Activated CD8-positive, alpha-beta memory T cell treated with anti-CD3 and anti-CD28 coated beads for 24 hours (primary cell): ENCODE measurements around the gene CLCN7.
"Not testable (repeated sequence)": the region's sequence is repeated elsewhere in the genome, so short reads cannot be mapped to it uniquely, and the experiment has no call there.

Source experiments
- DNase-seq: peaks from one replicate; pipeline ENCODE4 v3.0.0-alpha.2; 2020

Gene CLCN7

GRCh38 chr16:1486551-1487390 is 11.9 kb upstream of the CLCN7 start:
- no peak for DNase-seq

DNA sequence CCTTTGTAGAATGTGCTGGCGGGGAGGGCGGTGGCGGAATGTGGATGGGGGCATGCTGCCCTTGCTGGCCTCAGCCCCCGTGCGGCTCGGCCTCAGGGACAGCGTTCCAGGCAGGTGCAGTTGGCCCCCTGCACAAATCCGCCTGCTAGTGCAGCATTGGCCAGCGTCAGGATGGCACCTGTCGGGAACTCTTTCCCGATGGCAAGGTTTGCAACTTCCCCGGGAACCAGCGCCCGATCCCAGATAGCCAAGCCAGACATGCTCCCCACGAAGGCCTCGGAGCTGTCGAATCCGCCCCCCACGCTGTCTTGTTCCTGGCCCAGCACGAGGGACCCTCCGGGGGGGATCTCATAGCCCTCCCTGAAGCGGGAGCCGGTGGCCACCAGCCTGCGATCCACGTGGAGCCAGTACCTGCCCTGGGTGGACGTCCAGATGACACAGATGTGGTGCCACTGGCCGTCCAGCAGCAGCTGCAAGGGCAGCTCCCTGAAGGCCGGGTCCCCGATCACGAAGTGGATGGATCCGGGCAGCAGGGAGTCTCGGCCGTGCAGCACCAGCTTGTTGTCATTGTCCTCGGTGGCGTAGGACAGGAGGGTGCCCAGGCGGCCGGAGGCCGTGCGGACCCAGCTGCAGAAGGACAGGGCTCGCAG is 11.1 kb upstream of the CLCN7 start:
- no peak for DNase-seq

GRCh38 chr16:1481906-1482835 is 7.3 kb upstream of the CLCN7 start:
- DNase-seq, result no peak

DNA sequence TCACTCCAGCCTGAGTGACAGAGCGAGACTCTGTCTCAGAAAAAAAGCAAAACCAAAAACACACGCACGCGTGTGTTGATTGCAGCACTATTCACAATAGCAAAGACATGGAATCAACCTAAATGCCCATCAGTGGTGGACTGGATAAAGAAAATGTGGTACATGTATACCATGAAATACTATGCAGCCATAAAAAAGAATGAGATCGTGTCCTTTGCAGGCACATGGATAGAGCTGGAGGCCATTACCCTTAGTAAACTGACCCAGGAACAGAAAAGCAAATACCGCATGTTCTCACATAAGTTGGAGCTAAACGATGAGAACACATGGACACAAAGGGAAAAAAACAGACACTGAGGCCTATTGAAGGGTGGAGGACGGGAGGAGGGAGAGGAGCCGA is 4.1 kb upstream of the CLCN7 start:
- not testable (repeated sequence) for DNase-seq

- DNase-seq, result no peak
Measured at GRCh38 chr16:1477033-1477432, 2.2 kb upstream of the CLCN7 start.

- no peak for DNase-seq
Measured at GRCh38 chr16:1475552-1476114, 805 bp upstream of the CLCN7 start.

GRCh38 chr16:1474082-1474795 is 589 bp downstream of the CLCN7 start:
- DNase-seq, result no peak

GRCh38 chr16:1472974-1473373 is 1.9 kb downstream of the CLCN7 start:
- DNase-seq, result no peak

- DNase-seq, result no peak
Measured at GRCh38 chr16:1471569-1472194, 3.1 kb downstream of the CLCN7 start.

DNA sequence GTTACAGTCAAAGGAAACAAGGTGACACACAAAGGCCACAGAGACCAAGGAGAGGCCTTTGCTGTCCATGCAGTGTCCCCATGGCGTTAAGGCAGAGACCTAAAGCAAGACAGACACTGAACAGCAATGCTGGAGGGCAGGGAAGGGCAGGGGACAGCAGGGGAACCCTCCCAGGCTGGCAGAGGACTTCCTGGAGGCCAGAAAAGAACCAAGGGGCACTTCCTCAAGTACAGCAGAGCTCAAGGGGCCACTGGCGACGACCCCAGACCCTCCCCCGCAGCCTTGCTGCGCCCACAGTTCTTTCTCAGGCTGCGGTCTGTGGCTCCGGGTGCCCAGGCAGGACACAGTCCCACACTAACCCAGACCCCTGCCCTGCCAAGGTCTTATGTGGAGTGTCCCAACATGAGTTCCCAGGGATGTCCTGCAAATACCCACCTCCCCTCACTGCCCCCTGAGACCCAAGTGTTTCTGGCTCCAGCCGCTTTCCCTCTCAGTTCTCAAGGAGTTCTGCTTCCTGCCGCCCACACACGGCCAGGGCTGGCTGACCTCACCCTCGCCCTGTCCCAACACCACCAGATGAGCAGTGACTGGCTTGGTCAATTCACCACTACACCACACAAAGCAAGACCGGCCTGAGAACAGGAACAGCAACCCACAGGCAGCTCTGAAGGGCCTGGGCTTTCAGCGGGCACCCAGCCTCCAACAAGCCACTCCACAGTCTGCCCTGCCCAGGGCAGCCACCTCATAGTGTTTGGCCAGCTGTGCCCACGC is 4.2 kb downstream of the CLCN7 start:
- DNase-seq, result no peak

DNA sequence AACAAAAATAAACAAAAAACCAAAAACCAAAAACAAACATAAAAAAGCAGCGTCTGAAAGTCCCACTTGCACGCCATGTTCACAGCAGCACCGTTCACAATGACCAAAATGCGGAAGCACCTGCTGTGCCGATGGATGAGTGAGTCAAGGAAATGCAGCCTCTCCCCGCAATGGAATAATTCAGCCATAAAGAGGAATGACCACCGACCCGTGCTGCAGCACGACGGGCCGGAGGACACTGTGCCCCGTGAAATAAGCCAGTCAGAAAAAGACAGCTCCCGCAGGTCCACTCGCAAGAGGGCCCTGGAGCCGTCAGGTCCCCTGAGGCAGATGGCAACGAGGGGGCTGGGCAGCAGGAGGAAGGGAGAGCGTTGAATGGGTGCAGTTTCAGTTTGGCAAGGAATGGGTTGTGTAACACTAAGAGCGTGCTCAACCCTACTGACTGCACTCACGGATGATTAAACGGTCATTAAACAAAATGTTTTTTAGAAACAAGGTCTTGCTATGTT is 5.1 kb downstream of the CLCN7 start:
- DNase-seq, result no peak

DNA sequence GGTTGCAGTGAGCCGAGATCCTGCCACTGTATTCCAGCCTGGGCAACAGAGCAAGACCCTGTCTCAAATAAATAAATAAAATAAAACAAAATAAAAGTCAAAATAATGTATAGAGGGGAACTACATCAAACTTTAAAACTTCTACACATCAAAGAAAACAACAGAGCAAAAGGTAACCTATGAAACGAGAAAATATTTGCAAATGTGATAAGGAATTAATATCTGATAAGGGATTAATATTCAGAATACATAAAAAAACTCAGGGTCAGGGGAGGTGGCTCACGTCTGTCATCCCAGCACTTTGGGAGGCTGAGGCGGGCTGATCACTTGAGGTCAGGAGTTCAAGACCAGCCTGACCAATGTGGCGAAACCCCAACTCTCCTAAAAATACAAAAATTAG is 5.7 kb downstream of the CLCN7 start:
- not testable (repeated sequence) for DNase-seq

DNA sequence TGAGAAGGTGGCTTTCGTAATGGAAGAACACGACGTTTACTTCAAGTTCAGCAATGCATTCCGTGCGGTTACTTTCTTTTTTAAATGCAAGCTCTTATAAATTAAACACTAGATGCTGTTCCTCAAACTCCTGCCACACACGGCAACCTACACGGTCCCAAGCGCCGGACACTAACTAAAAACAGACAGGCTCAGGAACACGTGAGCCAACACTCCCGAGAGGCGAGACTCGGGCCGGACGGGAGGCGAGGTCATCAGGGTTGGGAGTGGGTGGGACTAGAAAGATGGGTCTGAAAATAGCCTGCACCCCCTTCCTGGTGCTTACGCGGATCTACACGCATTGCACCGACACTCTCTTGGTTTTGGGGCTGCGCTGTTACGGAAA is 6.4 kb downstream of the CLCN7 start:
- no peak for DNase-seq

- no peak for DNase-seq
Measured at GRCh38 chr16:1466968-1467521, 7.8 kb downstream of the CLCN7 start.

DNA sequence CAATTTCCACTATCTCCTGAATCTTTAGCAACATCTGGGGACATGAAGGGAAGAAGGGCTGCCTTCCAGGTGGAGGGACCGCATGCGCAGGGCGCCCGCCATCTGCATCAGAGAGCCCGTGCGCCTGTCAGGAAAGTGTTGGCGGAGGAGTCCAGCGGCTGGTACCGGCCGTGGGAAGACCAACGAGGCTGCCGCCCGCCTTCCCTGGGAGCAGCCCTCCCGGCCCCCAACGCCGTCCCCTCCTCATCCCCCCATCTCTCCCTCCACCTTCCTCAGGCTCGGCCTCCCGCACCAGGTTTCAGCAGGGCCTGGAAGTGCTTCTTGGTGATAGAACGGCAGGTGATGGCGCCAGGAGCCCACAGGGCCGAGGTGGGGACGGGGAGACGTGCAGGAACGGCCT is 8.8 kb downstream of the CLCN7 start:
- no peak for DNase-seq

DNA sequence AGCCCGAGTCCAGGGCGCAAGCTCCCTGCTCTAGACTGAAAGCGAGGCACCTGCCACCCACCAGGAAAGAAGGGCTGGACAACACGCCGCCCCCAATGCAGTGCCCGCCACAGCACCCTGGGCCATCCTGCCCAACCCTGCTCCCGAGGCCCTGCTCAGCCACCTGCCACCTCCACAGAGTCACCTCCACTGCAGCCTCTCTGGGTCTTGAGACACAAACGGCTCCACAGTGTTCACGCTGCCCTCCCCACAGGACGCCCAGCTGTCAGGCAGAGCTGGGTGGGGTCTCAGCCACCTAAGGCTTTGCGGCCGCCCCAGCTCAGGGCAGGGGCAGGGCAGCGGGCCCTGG is 9.3 kb downstream of the CLCN7 start:
- no peak for DNase-seq

DNA sequence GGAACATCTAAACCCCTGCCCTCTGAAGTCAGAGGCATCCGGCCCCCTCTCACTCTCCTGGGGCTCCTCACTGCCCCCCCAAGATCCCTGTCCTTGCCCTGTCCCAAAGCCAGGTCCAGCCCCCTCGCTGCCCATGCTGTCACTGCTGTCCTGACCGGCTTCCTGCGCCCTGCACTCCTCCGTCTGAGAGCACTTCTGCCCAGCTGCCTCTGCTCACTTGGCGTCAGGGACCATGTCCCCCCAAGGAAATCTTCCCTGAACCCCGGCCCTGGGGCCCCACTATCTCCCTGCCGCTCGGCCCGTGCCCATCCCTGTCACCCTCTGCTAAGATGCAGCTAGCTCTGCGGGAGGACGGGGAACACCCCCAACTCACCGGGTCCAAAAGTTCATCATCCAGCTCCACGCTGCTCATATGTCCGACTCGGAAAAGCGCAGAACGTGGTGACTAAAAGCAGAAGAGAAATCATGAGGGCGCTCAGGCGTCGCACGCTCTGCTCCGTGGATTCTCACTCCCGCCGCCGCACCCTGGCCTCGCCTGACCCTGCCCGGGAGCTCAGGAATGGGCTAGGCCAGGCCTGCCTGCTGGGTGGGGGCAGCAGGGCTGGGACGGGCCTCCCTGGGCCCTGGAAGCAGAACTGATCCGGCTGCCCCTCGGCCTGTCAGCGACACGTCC is 9.8 kb downstream of the CLCN7 start:
- DNase-seq, result no peak

DNA sequence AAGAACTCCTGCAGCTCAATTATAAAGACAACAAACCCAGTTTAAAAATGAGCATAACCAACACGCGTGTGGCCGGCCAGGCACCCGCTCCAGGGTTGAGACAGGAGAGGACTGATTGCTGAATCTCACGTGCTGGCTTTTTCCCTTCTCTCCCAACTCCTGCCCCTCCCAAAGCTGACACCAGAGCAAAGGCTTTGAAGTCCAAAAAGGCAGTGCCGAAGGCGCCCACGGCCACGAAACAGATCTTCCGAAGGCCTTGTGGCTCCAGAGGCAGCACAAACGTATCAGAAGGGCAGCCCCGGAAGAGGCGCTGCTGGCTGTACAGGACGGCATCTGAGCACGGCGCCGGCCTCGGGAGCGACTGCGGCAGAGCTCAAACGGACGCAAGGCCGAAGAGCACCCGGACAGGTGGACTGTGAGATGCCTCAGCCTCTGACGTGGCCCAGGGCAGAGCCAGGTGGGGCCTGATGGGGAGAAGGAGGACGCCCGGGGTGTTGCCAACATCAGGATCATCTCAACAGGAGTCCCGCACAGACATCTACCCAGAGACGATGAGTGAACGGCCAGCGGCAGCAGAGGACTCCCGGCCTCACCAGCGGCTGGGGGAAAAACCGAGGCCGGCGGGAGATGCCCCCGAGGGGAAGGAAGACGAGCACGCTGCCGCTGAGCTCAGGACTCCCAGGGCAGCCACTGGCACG is 10.5 kb downstream of the CLCN7 start:
- no peak for DNase-seq

- no peak for DNase-seq
Measured at GRCh38 chr16:1461146-1461545, 13.7 kb downstream of the CLCN7 start.
